B cell (primary cell): ENCODE data around the gene KRTAP9-2. TPM values are rescaled to one million over a fixed set of nuclear protein-coding genes. Genes with fewer than 3 reads are reported as not detected.

Source experiments
- ATAC-seq: fragments of 200-7000 bp; cut with Tn5 transposase; one replicate; pipeline ENCODE4 v1.10.0; 2021; ENCODE audit warnings: low read depth, mild to moderate bottlenecking, moderate number of reproducible peaks, moderate library complexity
- CTCF ChIA-PET: fragments of 350-600 bp; sonication (Branson Sonifier 250); formaldehyde crosslinking; loops from one replicate; lab custom pipeline; 2021; ENCODE audit warnings: antibody characterized with exemption, inconsistent platforms; lab: Charles Lee
- POLR2A ChIA-PET: fragments of 350-600 bp; sonication (Branson Sonifier 250); formaldehyde crosslinking; loops from one replicate; lab custom pipeline; 2021; ENCODE audit warnings: antibody characterized with exemption; lab: Charles Lee
- DNase-seq: peaks from one replicate; pipeline ENCODE4 v3.0.0; 2013
- H2AFZ ChIP-seq: 2 replicates; pipeline ENCODE4 v1.6.1; 2012; ENCODE audit warnings: mild to moderate bottlenecking, low read depth, low read length; ENCODE audit not compliant: insufficient read depth, poor library complexity, severe bottlenecking
- H3K27ac ChIP-seq, 2 donors: 1 replicate in 1 of 2; 2 replicates in 1 of 2; pipeline ENCODE4 v1.5.1; 2012 to 2013; ENCODE audit warnings: low read length in 2 of 2, mild to moderate bottlenecking in 2 of 2, moderate library complexity in 1 of 2
- H3K27me3 ChIP-seq, 4 experiments: fragments of 200-600 bp in 1 of 4; sonication (generic) in 1 of 4; replicated peaks in 1 of 4; 1 replicate in 2 of 4; 2 replicates in 2 of 4; pipeline versions ENCODE4 v1.6.1 to v1.7.0; 2013 to 2016; ENCODE audit warnings: low read length in 3 of 4, mild to moderate bottlenecking in 2 of 4, mixed read lengths in 1 of 4, moderate library complexity in 1 of 4; ENCODE audit not compliant: insufficient read depth in 4 of 4, control insufficient read depth in 3 of 4; ENCODE audit errors: control extremely low read depth in 1 of 4
- H3K36me3 ChIP-seq, 2 experiments: replicated peaks in 1 of 2; 1 replicate in 1 of 2; 2 replicates in 1 of 2; pipeline versions ENCODE4 v1.6.1 to v1.7.1; 2013; ENCODE audit warnings: low read length in 1 of 2; ENCODE audit not compliant: insufficient read depth in 2 of 2, control insufficient read depth in 1 of 2; ENCODE audit errors: control extremely low read depth in 1 of 2, extremely low read depth in 1 of 2
- H3K4me1 ChIP-seq, 2 donors: fragments of 200-600 bp in 1 of 2; sonication (generic) in 1 of 2; 1 replicate in 1 of 2; 2 replicates in 1 of 2; pipeline versions ENCODE4 v1.5.1 to v1.6.1; 2013 to 2017; ENCODE audit warnings: low read length in 2 of 2; ENCODE audit not compliant: control insufficient read depth in 2 of 2, insufficient read depth in 2 of 2
- H3K4me2 ChIP-seq: replicated peaks from 2 replicates; pipeline ENCODE3; 2012; ENCODE audit warnings: mild to moderate bottlenecking, low read depth, low read length; ENCODE audit not compliant: poor library complexity, severe bottlenecking
- H3K4me3 ChIP-seq, 5 experiments: fragments of 200-600 bp in 1 of 5; sonication (generic) in 1 of 5; 1 replicate in 3 of 5; 2 replicates in 2 of 5; pipeline versions ENCODE4 v1.5.1 to v1.7.0; 2011 to 2016; ENCODE audit warnings: low read length in 4 of 5, mild to moderate bottlenecking in 4 of 5, low read depth in 2 of 5, control low read depth in 1 of 5, moderate library complexity in 1 of 5; ENCODE audit not compliant: insufficient read depth in 1 of 5; ENCODE audit errors: control extremely low read depth in 1 of 5, extremely low read depth in 1 of 5
- H3K79me2 ChIP-seq: fragments of 200-600 bp; sonication (generic); one replicate; pipeline ENCODE4 v1.6.0; 2016; ENCODE audit warnings: low read length; ENCODE audit not compliant: control insufficient read depth, insufficient read depth
- H3K9ac ChIP-seq: fragments of 200-600 bp; sonication (generic); 2 replicates; pipeline ENCODE4 v1.6.1; 2017; ENCODE audit warnings: mild to moderate bottlenecking, low read length, moderate library complexity
- H3K9me3 ChIP-seq, 3 donors: one replicate each; pipeline versions ENCODE4 v1.6.1 to v1.7.1; 2013; ENCODE audit warnings: low read length in 2 of 3; ENCODE audit not compliant: control insufficient read depth in 2 of 3, insufficient read depth in 1 of 3; ENCODE audit errors: control extremely low read depth in 1 of 3
- H4K20me1 ChIP-seq: 2 replicates; pipeline ENCODE4 v1.6.0; 2012; ENCODE audit warnings: mild to moderate bottlenecking, low read length; ENCODE audit not compliant: insufficient read depth, control insufficient read depth, poor library complexity, severe bottlenecking
- H3K27ac Mint-ChIP-seq: one replicate; pipeline ENCODE4 v1.8.0; 2021; ENCODE audit warnings: mixed read lengths
- H3K27me3 Mint-ChIP-seq: one replicate; pipeline ENCODE4 v1.8.0; 2021; ENCODE audit warnings: mixed read lengths
- H3K4me1 Mint-ChIP-seq: one replicate; pipeline ENCODE4 v1.8.0; 2021; ENCODE audit warnings: mixed read lengths
- H3K4me3 Mint-ChIP-seq: one replicate; pipeline ENCODE4 v1.8.0; 2021; ENCODE audit warnings: mixed read lengths
- H3K9me3 Mint-ChIP-seq: one replicate; pipeline ENCODE4 v1.8.0; 2022; ENCODE audit warnings: mixed read lengths; ENCODE audit not compliant: insufficient read depth
- EZH2 ChIP-seq: IDR thresholded peaks from 2 replicates; pipeline ENCODE4 v1.6.1; 2012; ENCODE audit warnings: borderline replicate concordance, low read depth, mild to moderate bottlenecking, moderate library complexity, low read length; ENCODE audit not compliant: insufficient read depth, poor library complexity, severe bottlenecking
- WGBS: methylation state at CpG from one replicate; pipeline ENCODE4 v1.1.5; 2013; ENCODE audit warnings: missing lambda C conversion rate; ENCODE audit not compliant: insufficient coverage; 5-methylcytosine and 5-hydroxymethylcytosine counted together
- intact Hi-C: fragments of 100-400 bp; cut with micrococcal nuclease; formaldehyde crosslinking; loops from one replicate; pipeline ENCODE4 v1.10.0; 2022
- polyA plus RNA-seq: library from polyadenylated mRNA; depleted of rRNA; stranded (reverse); fragments of >200 nt; gene quantifications from 2 replicates; pipeline ENCODE4 v1.2.3, GENCODE V29; 2012
- total RNA-seq, 2 donors: library from RNA; stranded (reverse); fragments of 120-200 nt in 1 of 2; gene quantifications; 1 replicate in 1 of 2; 2 replicates in 1 of 2; pipeline versions ENCODE4 v1.2.3 to v1.2.4, GENCODE V29; 2013 to 2022
- TF ChIP-seq, protein P1 (sequence below): fragments of 200-600 bp; IDR thresholded peaks from one replicate; pipeline ENCODE4 v1.8.0; 2022; ENCODE audit warnings: antibody characterized with exemption, mild to moderate bottlenecking

The KRTAP9-2 gene
- total and polyA plus RNA-seq, 2 donors (not counting 1 experiment from before 2014, with no cell fraction given): not detected

DNA sequence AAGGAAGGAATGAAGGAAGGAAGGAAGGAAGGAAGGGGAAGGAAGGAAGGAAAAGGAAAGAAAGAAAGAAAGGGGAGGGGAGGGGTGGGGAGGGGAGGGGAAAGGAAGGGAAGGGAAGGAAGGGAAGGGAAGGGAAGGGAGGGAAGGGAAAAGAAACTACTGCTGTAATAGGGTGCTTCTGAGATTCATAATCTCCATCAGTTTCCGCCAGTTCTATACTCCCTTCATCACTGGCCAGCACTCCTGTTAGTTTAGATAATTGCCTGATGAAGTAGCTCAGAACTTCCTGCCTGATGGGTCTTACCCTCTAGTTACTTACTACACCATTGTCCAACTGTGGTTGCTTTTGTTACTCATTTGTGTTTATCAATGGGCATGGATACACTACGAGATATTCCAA is 36.8 kb downstream of the KRTAP9-2 start:
- Histone ChIP-seq H3K27ac (no peak overlapping the region), H3K9ac (no peak overlapping the region), H3K79me2 (no peaks in the 10 kb centered on the region), H2AFZ (no peak overlapping the region), H3K4me1 (no peaks in the 10 kb centered on the region), H3K4me2 (no peak overlapping the region), H4K20me1 (no peaks in the 10 kb centered on the region), H3K9me3 (no peaks in the 10 kb centered on the region), H3K27me3 (peaks cover 0 to 7% (median 3%) of the 10 kb centered on the region in 4 experiments), H3K36me3 (no peaks in the 10 kb centered on the region), H3K4me3 (no peak overlapping the region)
- ATAC-seq: no peak
- Mint-ChIP-seq H3K4me1 (no peaks in the 10 kb centered on the region), H3K4me3 (no peak overlapping the region), H3K27ac (no peak overlapping the region), H3K27me3 (peaks cover 70% of the 10 kb centered on the region), H3K9me3 (no peaks in the 10 kb centered on the region)
- DNase-seq: no peak
- CTCF ChIA-PET: no interaction called here
- intact Hi-C loops: no loop called here
- POLR2A ChIA-PET: no interaction called here
- WGBS: 86% methylated on average over 1 of the region's 2 CpGs
- TF ChIP-seq, protein P1, sequence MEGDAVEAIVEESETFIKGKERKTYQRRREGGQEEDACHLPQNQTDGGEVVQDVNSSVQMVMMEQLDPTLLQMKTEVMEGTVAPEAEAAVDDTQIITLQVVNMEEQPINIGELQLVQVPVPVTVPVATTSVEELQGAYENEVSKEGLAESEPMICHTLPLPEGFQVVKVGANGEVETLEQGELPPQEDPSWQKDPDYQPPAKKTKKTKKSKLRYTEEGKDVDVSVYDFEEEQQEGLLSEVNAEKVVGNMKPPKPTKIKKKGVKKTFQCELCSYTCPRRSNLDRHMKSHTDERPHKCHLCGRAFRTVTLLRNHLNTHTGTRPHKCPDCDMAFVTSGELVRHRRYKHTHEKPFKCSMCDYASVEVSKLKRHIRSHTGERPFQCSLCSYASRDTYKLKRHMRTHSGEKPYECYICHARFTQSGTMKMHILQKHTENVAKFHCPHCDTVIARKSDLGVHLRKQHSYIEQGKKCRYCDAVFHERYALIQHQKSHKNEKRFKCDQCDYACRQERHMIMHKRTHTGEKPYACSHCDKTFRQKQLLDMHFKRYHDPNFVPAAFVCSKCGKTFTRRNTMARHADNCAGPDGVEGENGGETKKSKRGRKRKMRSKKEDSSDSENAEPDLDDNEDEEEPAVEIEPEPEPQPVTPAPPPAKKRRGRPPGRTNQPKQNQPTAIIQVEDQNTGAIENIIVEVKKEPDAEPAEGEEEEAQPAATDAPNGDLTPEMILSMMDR: no peak

DNA sequence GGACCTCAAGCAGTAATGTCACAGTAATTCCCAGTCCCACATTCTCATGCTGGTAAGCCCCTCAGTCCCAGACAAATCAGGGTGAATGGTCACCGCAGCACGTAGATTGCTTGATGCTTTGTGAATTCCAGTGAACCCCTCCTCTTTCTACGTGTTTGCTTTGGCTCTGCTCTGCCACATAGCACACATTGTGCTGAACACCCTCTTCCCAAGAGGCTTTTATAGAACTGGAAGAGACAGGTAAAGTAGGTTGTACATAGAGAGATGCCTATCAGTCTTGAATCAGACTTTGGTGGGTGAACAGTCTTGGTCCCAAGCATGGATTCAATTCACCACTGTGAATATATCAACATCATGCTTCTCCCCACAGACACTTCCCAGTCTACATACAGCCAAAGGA is 38.2 kb downstream of the KRTAP9-2 start:
- Mint-ChIP-seq H3K27me3 (peaks cover 58% of the 10 kb centered on the region), H3K4me1 (no peaks in the 10 kb centered on the region), H3K4me3 (no peak overlapping the region), H3K9me3 (no peaks in the 10 kb centered on the region), H3K27ac (no peak overlapping the region)
- no peak overlapping the region for H3K27ac ChIP-seq
- intact Hi-C loops: loop anchor here (1.0 kb wide), 1 partner anchor 12 kb away; no protein-coding TSS in a partner anchor
- no peaks in the 10 kb centered on the region for H3K4me1 ChIP-seq
- H3K27me3 ChIP-seq: no peaks in the 10 kb centered on the region
- no peak overlapping the region for H3K9ac ChIP-seq
- no peaks in the 10 kb centered on the region for H3K36me3 ChIP-seq
- H3K9me3 ChIP-seq: no peaks in the 10 kb centered on the region
- ChIA-PET POLR2A (no interaction called here), CTCF (no interaction called here)
- DNase-seq: peak; percentile 0
- H4K20me1 ChIP-seq: no peaks in the 10 kb centered on the region
- TF ChIP-seq EZH2: no peak
- TF ChIP-seq, protein P1: no peak
- ATAC-seq: no peak
- no peak overlapping the region for H3K4me2 ChIP-seq
- no peak overlapping the region for H2AFZ ChIP-seq
- WGBS: 100% methylated on average over 2 of the region's 3 CpGs
- H3K4me3 ChIP-seq: no peak overlapping the region
- H3K79me2 ChIP-seq: no peaks in the 10 kb centered on the region
